WERI-Rb-1 (cell line): ENCODE data around the gene CCER1.

Experiments
- DNase-seq: peaks from one replicate; pipeline ENCODE4 v3.0.0-alpha.2; 2020
- H3K27ac ChIP-seq: fragments of 250-450 bp; sonication (Bioruptor Pico); 2 replicates; pipeline ENCODE4 v1.5.1; 2020; ENCODE audit warnings: mild to moderate bottlenecking, moderate library complexity
- H3K27me3 ChIP-seq: fragments of 250-450 bp; sonication (Bioruptor Pico); 2 replicates; pipeline ENCODE4 v1.5.1; 2021; ENCODE audit warnings: mild to moderate bottlenecking, low read depth, moderate library complexity; ENCODE audit not compliant: insufficient read depth, severe bottlenecking
- H3K36me3 ChIP-seq: fragments of 250-450 bp; sonication (Bioruptor Pico); 2 replicates; pipeline ENCODE4 v1.5.1; 2020; ENCODE audit warnings: mild to moderate bottlenecking, moderate library complexity
- H3K4me3 ChIP-seq: 2 replicates; pipeline ENCODE4 v1.5.1; 2011; ENCODE audit warnings: low read depth, mild to moderate bottlenecking, control low read depth, low read length
- H3K9me3 ChIP-seq: fragments of 250-450 bp; sonication (Bioruptor Pico); 2 replicates; pipeline ENCODE4 v1.5.1; 2021; ENCODE audit warnings: mild to moderate bottlenecking, moderate library complexity; ENCODE audit not compliant: severe bottlenecking
- CTCF ChIP-seq: IDR thresholded peaks from 2 replicates; pipeline ENCODE4 v1.5.1; 2011; ENCODE audit warnings: low read depth, mild to moderate bottlenecking, control low read depth, inconsistent platforms, low read length

CCER1 gene

GRCh38 chr12:90984114-90984513 lies 29.1 kb upstream of the CCER1 start:
- Histone ChIP-seq H3K4me3 (no peak overlapping the region), H3K36me3 (no peaks in the 10 kb centered on the region), H3K9me3 (peaks cover 4% of the 10 kb centered on the region), H3K27ac (no peak overlapping the region), H3K27me3 (no peaks in the 10 kb centered on the region)
- TF ChIP-seq CTCF = no peak
- no peak for DNase-seq

- no peak for DNase-seq
- H3K27me3 ChIP-seq = no peaks in the 10 kb centered on the region
- H3K9me3 ChIP-seq = peaks cover 4% of the 10 kb centered on the region
- H3K4me3 ChIP-seq = no peak overlapping the region
- no peak for TF ChIP-seq CTCF
- no peaks in the 10 kb centered on the region for H3K36me3 ChIP-seq
- H3K27ac ChIP-seq = no peak overlapping the region
Observed at GRCh38 chr12:90982170-90982569, 27.2 kb upstream of the CCER1 start.

- H3K9me3 ChIP-seq = no peaks in the 10 kb centered on the region
- no peaks in the 10 kb centered on the region for H3K36me3 ChIP-seq
- H3K27me3 ChIP-seq = no peaks in the 10 kb centered on the region
- TF ChIP-seq CTCF = no peak
- H3K27ac ChIP-seq = no peak overlapping the region
- DNase-seq = no peak
- H3K4me3 ChIP-seq = no peak overlapping the region
Observed at GRCh38 chr12:90979951-90980350, 25.0 kb upstream of the CCER1 start.

- no peak for TF ChIP-seq CTCF
- Histone ChIP-seq H3K36me3 (no peaks in the 10 kb centered on the region), H3K9me3 (no peaks in the 10 kb centered on the region), H3K27ac (no peak overlapping the region), H3K27me3 (no peaks in the 10 kb centered on the region), H3K4me3 (no peak overlapping the region)
- DNase-seq = no peak
Observed at GRCh38 chr12:90979019-90979418, 24.0 kb upstream of the CCER1 start.

- no peak for DNase-seq
- no peak overlapping the region for H3K4me3 ChIP-seq
- peak; percentile 44 for TF ChIP-seq CTCF
Observed at GRCh38 chr12:90978117-90978770, 23.3 kb upstream of the CCER1 start.

GRCh38 chr12:90977224-90977623 lies 22.2 kb upstream of the CCER1 start:
- no peaks in the 10 kb centered on the region for H3K9me3 ChIP-seq
- no peak for TF ChIP-seq CTCF
- no peak overlapping the region for H3K27ac ChIP-seq
- no peak for DNase-seq
- no peaks in the 10 kb centered on the region for H3K27me3 ChIP-seq
- H3K4me3 ChIP-seq = no peak overlapping the region
- no peaks in the 10 kb centered on the region for H3K36me3 ChIP-seq

More at GRCh38 chr12:90978117-90978770, 23.3 kb upstream of the CCER1 start:
- Histone ChIP-seq H3K36me3 (no peaks in the 10 kb centered on the region), H3K27me3 (no peaks in the 10 kb centered on the region), H3K27ac (no peak overlapping the region), H3K9me3 (no peaks in the 10 kb centered on the region)
